ENCODE measurements around the gene MMADHC. TPM values are rescaled to one million over a fixed set of nuclear protein-coding genes. Genes with fewer than 3 reads are reported as not detected.

Gene MMADHC
- total and polyA plus RNA-seq, 2 of the 4 experiments (the other 2 are of a cell fraction): 62.6 to 112 TPM

DNA sequence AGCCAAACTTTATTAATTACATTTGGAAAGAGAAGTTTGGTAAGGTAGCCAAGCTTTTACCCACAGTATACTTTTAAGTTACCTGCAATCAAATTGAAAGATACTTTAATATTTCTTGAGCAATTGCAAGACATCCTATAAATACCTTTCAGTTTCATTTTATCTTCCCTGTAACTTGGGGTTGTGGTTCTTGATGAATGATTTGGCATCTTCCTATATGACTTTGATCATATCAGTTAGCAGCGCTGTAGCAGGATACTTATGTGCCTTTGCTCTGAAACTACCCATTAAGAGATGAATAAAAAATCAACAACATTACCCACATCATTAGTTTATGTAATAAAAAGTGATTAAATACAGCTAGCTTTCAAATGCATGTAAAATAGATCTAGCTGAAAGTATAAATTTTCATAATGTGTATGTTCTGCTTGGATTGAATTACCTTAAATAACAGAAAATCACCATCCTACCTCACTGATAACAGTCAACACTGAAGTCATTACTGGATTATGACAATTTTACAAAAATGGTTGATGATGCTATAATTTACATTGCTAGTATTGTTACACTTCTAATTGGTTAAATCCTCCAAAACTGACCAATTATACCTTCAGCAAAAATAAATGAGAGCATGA lies 50.4 kb downstream of the MMADHC start:
- CTCF ChIA-PET: no interaction called here

More for the DNA sequence above, 50.4 kb downstream of the MMADHC start:
- H2BK20ac ChIP-seq (ENCODE audit: low read depth, low read length): no peak overlapping the region
- no peak for ATAC-seq (ENCODE audit: low read depth)
- H3K27me3 ChIP-seq (ENCODE audit: control insufficient read depth, insufficient read depth, low read length): no peaks in the 10 kb centered on the region
- no peak overlapping the region for H3K9ac ChIP-seq (ENCODE audit: low read depth, low read length)
- H3K23ac ChIP-seq (ENCODE audit: low read depth, low read length): no peak overlapping the region
- in situ Hi-C loops (cut with MboI; ENCODE audit: low sequenced_read_pairs): no loop called here
- H4K8ac ChIP-seq (ENCODE audit: low read depth in 2 of 2, low read length in 2 of 2): no peak overlapping the region
- dilution Hi-C loops (cut with HindIII; ENCODE audit: low sequenced_read_pairs, unreplicated experiment): no loop called here
- H3K4me2 ChIP-seq (ENCODE audit: low read depth, low read length): no peak overlapping the region
- H3K9me1 ChIP-seq (ENCODE audit: insufficient read depth, low read length): no peaks in the 10 kb centered on the region
- H3K27ac ChIP-seq (ENCODE audit: insufficient read depth, low read length): no peak overlapping the region
- H3K4me1 ChIP-seq (ENCODE audit: control insufficient read depth, insufficient read depth, low read length): no peaks in the 10 kb centered on the region
- intact Hi-C loops (cut with micrococcal nuclease): no loop called here
- no peak overlapping the region for H2BK5ac ChIP-seq (ENCODE audit: low read depth, low read length, poor library complexity, severe bottlenecking)
- WGBS, 2 experiments (ENCODE audit: extremely low coverage in 2 of 2, insufficient read length in 1 of 2): no CpG with 5 or more reads among the region's 1 CpG
- H2AFZ ChIP-seq (replicated peaks; ENCODE audit: low read length, poor library complexity): no peak overlapping the region
- no peaks in the 10 kb centered on the region for H4K20me1 ChIP-seq (ENCODE audit: insufficient read depth, low read length)
- no TSS peak for BruUV-seq (replicated peaks)
- no peaks in the 10 kb centered on the region for H3K9me3 ChIP-seq (ENCODE audit: control insufficient read depth, insufficient read depth, low read length)
- no peaks in the 10 kb centered on the region for H3K36me3 ChIP-seq (ENCODE audit: control insufficient read depth, insufficient read depth, low read length)
- H2BK120ac ChIP-seq (ENCODE audit: low read depth, low read length): no peak overlapping the region
- no peak overlapping the region for H2AK5ac ChIP-seq (ENCODE audit: low read depth, low read length)
- H2AK9ac ChIP-seq (replicated peaks; ENCODE audit: low read depth, low read length, poor library complexity): no peak overlapping the region
- no peak overlapping the region for H3K14ac ChIP-seq (replicated peaks; ENCODE audit: low read depth, low read length)
- no peaks in the 10 kb centered on the region for H3K79me1 ChIP-seq (ENCODE audit: low read depth in 1 of 2, low read length in 2 of 2)
- no peak for DNase-seq
- H4K5ac ChIP-seq (ENCODE audit: low read depth, low read length): no peak overlapping the region
- no peak overlapping the region for H2BK15ac ChIP-seq (ENCODE audit: low read depth, low read length)
- no peak overlapping the region for H3K4ac ChIP-seq (ENCODE audit: low read depth, low read length)
- TF ChIP-seq NFE2L2 (IDR thresholded peaks at IDR 0.05; ENCODE audit: low read depth, low read length) (no peak), MAFK (IDR thresholded peaks at IDR 0.05; ENCODE audit: low read depth, low read length) (no peak), RAD21 (IDR thresholded peaks at IDR 0.05; ENCODE audit: low read length) (no peak), POLR2A (IDR thresholded peaks at IDR 0.05; ENCODE audit: low read depth, low read length) (no peak), MAZ (IDR thresholded peaks at IDR 0.05; ENCODE audit: borderline replicate concordance, low read depth, low read length) (no peak), CEBPB (IDR thresholded peaks at IDR 0.05; ENCODE audit: low read depth, low read length) (no peak), CHD1 (IDR thresholded peaks at IDR 0.05; ENCODE audit: low read depth, low read length) (no peak), RFX5 (IDR thresholded peaks at IDR 0.05; ENCODE audit: low read depth, low read length) (no peak), RCOR1 (IDR thresholded peaks at IDR 0.05; ENCODE audit: insufficient replicate concordance, low read length) (no peak), SMC3 (IDR thresholded peaks at IDR 0.05; ENCODE audit: low read depth, low read length) (no peak), FOS (IDR thresholded peaks at IDR 0.05; ENCODE audit: low read depth, low read length) (no peak), BHLHE40 (IDR thresholded peaks at IDR 0.05; ENCODE audit: low read depth, low read length) (no peak)
- TF ChIP-seq, protein P1, sequence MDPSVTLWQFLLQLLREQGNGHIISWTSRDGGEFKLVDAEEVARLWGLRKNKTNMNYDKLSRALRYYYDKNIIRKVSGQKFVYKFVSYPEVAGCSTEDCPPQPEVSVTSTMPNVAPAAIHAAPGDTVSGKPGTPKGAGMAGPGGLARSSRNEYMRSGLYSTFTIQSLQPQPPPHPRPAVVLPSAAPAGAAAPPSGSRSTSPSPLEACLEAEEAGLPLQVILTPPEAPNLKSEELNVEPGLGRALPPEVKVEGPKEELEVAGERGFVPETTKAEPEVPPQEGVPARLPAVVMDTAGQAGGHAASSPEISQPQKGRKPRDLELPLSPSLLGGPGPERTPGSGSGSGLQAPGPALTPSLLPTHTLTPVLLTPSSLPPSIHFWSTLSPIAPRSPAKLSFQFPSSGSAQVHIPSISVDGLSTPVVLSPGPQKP (IDR thresholded peaks at IDR 0.05; ENCODE audit: borderline replicate concordance, low read depth, low read length): no peak
- TF ChIP-seq, protein P2, sequence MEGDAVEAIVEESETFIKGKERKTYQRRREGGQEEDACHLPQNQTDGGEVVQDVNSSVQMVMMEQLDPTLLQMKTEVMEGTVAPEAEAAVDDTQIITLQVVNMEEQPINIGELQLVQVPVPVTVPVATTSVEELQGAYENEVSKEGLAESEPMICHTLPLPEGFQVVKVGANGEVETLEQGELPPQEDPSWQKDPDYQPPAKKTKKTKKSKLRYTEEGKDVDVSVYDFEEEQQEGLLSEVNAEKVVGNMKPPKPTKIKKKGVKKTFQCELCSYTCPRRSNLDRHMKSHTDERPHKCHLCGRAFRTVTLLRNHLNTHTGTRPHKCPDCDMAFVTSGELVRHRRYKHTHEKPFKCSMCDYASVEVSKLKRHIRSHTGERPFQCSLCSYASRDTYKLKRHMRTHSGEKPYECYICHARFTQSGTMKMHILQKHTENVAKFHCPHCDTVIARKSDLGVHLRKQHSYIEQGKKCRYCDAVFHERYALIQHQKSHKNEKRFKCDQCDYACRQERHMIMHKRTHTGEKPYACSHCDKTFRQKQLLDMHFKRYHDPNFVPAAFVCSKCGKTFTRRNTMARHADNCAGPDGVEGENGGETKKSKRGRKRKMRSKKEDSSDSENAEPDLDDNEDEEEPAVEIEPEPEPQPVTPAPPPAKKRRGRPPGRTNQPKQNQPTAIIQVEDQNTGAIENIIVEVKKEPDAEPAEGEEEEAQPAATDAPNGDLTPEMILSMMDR (conservative IDR thresholded peaks at IDR 0.05; ENCODE audit: low read depth, low read length): no peak
- H3K18ac ChIP-seq (ENCODE audit: low read depth, low read length): no peak overlapping the region
- H3K4me3 ChIP-seq (ENCODE audit: insufficient read depth, low read depth, low read length): no peak overlapping the region
- H4K91ac ChIP-seq (ENCODE audit: insufficient read depth, low read depth, low read length): no peak overlapping the region
- POLR2A ChIA-PET (ENCODE audit: unreplicated experiment): no interaction called here
- no peak overlapping the region for H3K56ac ChIP-seq (ENCODE audit: extremely low read depth, insufficient read depth, low read length)
